ENCODE measurements around the gene RGS12.

Gene RGS12

GRCh38 chr4:3263053-3263875 is 29.6 kb upstream of the RGS12 start:
- TF ChIP-seq ZFX (IDR thresholded peaks at IDR 0.05; ENCODE audit: borderline replicate concordance) = no peak
- TF ChIP-seq CTCF (IDR thresholded peaks at IDR 0.05) = no peak
- H3K27ac ChIP-seq = no peak overlapping the region

GRCh38 chr4:3263876-3264193 is 29.0 kb upstream of the RGS12 start:
- H3K27ac ChIP-seq = no peak overlapping the region
- no peak for TF ChIP-seq ZFX (IDR thresholded peaks at IDR 0.05; ENCODE audit: borderline replicate concordance)
- TF ChIP-seq CTCF (IDR thresholded peaks at IDR 0.05) = no peak

GRCh38 chr4:3266076-3266475 is 26.7 kb upstream of the RGS12 start:
- no peak for TF ChIP-seq CTCF (IDR thresholded peaks at IDR 0.05)
- TF ChIP-seq ZFX (IDR thresholded peaks at IDR 0.05; ENCODE audit: borderline replicate concordance) = no peak
- no peak overlapping the region for H3K27ac ChIP-seq

- H3K27ac ChIP-seq = no peak overlapping the region
- no peak for TF ChIP-seq ZFX (IDR thresholded peaks at IDR 0.05; ENCODE audit: borderline replicate concordance)
- no peak for TF ChIP-seq CTCF (IDR thresholded peaks at IDR 0.05)
Observed at GRCh38 chr4:3267576-3268394, 25.0 kb upstream of the RGS12 start.

- TF ChIP-seq CTCF (IDR thresholded peaks at IDR 0.05) (no peak), ZFX (IDR thresholded peaks at IDR 0.05; ENCODE audit: borderline replicate concordance) (no peak)
- H3K27ac ChIP-seq = no peak overlapping the region
Observed at GRCh38 chr4:3268395-3269104, 24.3 kb upstream of the RGS12 start.

GRCh38 chr4:3269105-3269927 is 23.5 kb upstream of the RGS12 start:
- no peak for TF ChIP-seq CTCF (IDR thresholded peaks at IDR 0.05)
- TF ChIP-seq ZFX (IDR thresholded peaks at IDR 0.05; ENCODE audit: borderline replicate concordance) = no peak
- H3K27ac ChIP-seq = no peak overlapping the region
